Measurements from ENCODE around the gene HECTD2.

Gene HECTD2

DNA sequence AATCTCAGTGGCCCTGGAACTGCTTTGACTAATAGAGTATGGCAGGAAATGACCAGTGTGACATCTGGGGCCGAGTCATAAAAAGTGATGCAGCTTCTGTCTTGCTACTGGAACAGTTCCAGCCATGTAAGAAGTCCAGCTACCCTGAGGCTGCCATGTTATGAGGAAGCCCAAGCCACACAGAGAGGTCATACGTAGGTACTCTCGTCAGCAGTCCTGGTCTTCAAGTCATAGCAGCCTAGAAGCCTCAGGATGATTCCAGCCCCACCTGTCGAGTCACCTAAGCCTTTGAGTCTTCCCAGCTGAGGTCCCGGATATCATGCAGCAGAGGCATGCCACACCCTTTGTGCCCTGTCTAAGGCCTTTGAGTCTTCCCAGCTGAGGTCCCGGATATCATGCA is 130.6 kb downstream of the HECTD2 start:
- H3K4me3 ChIP-seq (ENCODE audit: low read depth, low read length) = no peak overlapping the region
- TF ChIP-seq MYC (IDR thresholded peaks at IDR 0.05; ENCODE audit: low read depth, low read length) = no peak
- TF ChIP-seq, protein P1, sequence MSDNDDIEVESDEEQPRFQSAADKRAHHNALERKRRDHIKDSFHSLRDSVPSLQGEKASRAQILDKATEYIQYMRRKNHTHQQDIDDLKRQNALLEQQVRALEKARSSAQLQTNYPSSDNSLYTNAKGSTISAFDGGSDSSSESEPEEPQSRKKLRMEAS (IDR thresholded peaks at IDR 0.05; ENCODE audit: low read depth, low read length) = no peak
- TF ChIP-seq, protein P2, sequence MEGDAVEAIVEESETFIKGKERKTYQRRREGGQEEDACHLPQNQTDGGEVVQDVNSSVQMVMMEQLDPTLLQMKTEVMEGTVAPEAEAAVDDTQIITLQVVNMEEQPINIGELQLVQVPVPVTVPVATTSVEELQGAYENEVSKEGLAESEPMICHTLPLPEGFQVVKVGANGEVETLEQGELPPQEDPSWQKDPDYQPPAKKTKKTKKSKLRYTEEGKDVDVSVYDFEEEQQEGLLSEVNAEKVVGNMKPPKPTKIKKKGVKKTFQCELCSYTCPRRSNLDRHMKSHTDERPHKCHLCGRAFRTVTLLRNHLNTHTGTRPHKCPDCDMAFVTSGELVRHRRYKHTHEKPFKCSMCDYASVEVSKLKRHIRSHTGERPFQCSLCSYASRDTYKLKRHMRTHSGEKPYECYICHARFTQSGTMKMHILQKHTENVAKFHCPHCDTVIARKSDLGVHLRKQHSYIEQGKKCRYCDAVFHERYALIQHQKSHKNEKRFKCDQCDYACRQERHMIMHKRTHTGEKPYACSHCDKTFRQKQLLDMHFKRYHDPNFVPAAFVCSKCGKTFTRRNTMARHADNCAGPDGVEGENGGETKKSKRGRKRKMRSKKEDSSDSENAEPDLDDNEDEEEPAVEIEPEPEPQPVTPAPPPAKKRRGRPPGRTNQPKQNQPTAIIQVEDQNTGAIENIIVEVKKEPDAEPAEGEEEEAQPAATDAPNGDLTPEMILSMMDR (IDR thresholded peaks at IDR 0.05; ENCODE audit: low read depth, low read length) = no peak
- TF ChIP-seq POLR2A (IDR thresholded peaks at IDR 0.05; ENCODE audit: extremely low read depth, insufficient read length) = no peak
- no peak for DNase-seq (ENCODE audit: low read depth)

DNA sequence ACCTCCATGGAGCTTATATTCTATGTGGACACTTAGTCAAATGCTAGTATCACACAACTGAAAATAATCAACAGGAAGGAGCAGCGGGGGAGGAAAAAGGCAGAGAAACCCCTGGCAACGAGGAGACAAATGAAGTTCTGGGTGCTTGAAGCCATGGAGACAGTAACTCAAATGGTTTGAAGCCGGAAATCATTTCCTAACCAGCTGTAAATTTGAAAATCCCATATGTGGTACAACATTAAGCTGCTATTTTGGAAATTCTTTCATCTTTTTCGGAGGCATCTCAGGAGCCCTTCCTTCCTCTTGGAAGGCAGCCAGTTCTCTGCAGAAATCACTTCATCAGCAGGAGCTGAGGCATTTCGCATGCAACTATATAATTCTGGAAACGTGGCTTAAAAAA is 131.3 kb downstream of the HECTD2 start:
- TF ChIP-seq MYC (IDR thresholded peaks at IDR 0.05; ENCODE audit: low read depth, low read length) = no peak
- TF ChIP-seq, protein P1 (IDR thresholded peaks at IDR 0.05; ENCODE audit: low read depth, low read length) = no peak
- TF ChIP-seq POLR2A (IDR thresholded peaks at IDR 0.05; ENCODE audit: extremely low read depth, insufficient read length) = no peak
- TF ChIP-seq, protein P2 (IDR thresholded peaks at IDR 0.05; ENCODE audit: low read depth, low read length) = no peak
- H3K4me3 ChIP-seq (ENCODE audit: low read depth, low read length) = no peak overlapping the region
- DNase-seq (ENCODE audit: low read depth) = no peak

DNA sequence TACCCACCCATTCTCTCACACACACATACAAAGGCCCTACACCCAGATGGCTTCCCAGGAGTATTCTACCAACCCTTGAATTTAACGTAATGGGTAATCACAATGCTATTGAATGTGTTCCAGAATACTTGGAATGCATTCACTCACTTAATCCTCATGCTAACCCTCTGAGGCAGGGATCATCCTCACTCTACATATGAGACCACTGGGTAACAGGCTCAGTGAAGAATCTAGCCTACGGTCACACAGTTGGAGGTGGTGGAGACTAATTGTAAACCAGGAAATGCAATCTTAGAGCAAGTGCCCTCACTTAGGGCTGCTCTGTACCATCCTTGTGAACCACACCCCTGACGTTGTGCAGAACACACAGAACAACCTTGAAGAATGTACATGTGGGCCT is 135.2 kb downstream of the HECTD2 start:
- DNase-seq (ENCODE audit: low read depth) = no peak
- no peak overlapping the region for H3K4me3 ChIP-seq (ENCODE audit: low read depth, low read length)
- TF ChIP-seq, protein P2 (IDR thresholded peaks at IDR 0.05; ENCODE audit: low read depth, low read length) = no peak
- TF ChIP-seq, protein P1 (IDR thresholded peaks at IDR 0.05; ENCODE audit: low read depth, low read length) = no peak
- no peak for TF ChIP-seq POLR2A (IDR thresholded peaks at IDR 0.05; ENCODE audit: extremely low read depth, insufficient read length)
- no peak for TF ChIP-seq MYC (IDR thresholded peaks at IDR 0.05; ENCODE audit: low read depth, low read length)

DNA sequence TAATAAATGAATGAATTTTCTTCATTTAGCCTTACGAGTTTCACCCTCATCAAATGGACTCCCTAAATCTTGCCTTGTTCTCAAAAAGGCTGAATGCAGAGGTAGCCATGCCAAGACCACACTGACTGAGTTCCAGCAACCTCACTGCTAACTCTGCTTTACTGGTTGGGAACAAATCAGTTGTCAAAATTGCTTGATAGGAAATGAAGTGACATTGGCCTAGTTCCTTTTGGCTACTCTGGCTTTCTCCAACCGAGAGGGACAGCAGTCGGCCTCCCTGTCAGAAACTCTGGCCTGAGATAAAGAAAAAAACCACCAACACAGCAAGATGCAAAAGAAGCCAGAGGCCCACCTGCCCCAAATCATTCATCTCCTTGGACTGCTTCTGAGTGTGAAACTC is 135.7 kb downstream of the HECTD2 start:
- no peak for TF ChIP-seq POLR2A (IDR thresholded peaks at IDR 0.05; ENCODE audit: extremely low read depth, insufficient read length)
- TF ChIP-seq, protein P1 (IDR thresholded peaks at IDR 0.05; ENCODE audit: low read depth, low read length) = no peak
- no peak for TF ChIP-seq MYC (IDR thresholded peaks at IDR 0.05; ENCODE audit: low read depth, low read length)
- TF ChIP-seq, protein P2 (IDR thresholded peaks at IDR 0.05; ENCODE audit: low read depth, low read length) = no peak
- DNase-seq (ENCODE audit: low read depth) = no peak
- no peak overlapping the region for H3K4me3 ChIP-seq (ENCODE audit: low read depth, low read length)

DNA sequence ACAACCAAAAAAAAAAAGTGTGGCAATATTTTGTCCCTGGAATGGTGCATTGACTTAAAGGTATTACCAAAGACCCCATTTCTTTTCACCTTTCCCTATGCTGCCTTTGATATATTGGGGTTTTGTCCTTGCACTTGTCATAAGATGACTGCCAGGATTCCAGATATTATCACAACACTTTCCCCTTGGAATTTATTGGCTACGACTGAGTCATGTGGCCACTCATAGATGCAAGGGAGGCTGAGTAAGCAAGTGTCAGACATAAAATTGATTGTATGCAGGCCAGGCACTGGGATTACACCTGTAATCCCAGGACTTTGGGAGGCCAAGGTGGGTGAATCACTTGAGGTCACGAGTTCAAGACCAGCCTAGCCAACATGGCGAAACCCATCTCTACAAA is 139.1 kb downstream of the HECTD2 start:
- H3K4me3 ChIP-seq (ENCODE audit: low read depth, low read length) = no peak overlapping the region
- TF ChIP-seq MYC (IDR thresholded peaks at IDR 0.05; ENCODE audit: low read depth, low read length) (no peak), POLR2A (IDR thresholded peaks at IDR 0.05; ENCODE audit: extremely low read depth, insufficient read length) (no peak)
- TF ChIP-seq, protein P2 (IDR thresholded peaks at IDR 0.05; ENCODE audit: low read depth, low read length) = no peak
- TF ChIP-seq, protein P1 (IDR thresholded peaks at IDR 0.05; ENCODE audit: low read depth, low read length) = no peak
- DNase-seq (ENCODE audit: low read depth) = no peak

DNA sequence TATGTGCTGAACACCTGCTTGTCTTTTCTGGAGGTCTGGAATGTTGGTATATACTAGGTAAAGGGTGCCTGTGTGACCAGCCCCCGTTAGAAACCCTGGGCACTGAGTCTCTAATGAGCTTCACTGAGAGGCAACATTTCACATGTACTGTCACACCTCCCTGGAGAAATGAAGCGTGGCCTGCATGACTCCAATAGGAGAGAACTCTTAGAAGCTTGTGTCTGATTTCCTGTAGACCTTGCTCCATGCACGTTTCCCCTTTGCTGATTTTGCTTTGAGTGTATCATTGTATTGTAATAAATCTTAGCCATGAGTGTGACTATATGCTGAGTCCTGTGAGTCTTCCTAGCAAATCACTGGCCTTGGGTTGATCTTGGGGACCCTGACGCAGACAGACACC is 139.9 kb downstream of the HECTD2 start:
- DNase-seq (ENCODE audit: low read depth) = no peak
- TF ChIP-seq, protein P2 (IDR thresholded peaks at IDR 0.05; ENCODE audit: low read depth, low read length) = no peak
- TF ChIP-seq POLR2A (IDR thresholded peaks at IDR 0.05; ENCODE audit: extremely low read depth, insufficient read length) = no peak
- TF ChIP-seq, protein P1 (IDR thresholded peaks at IDR 0.05; ENCODE audit: low read depth, low read length) = no peak
- H3K4me3 ChIP-seq (ENCODE audit: low read depth, low read length) = no peak overlapping the region
